Esophagus squamous epithelium (tissue), 4 donors: ENCODE data around the gene CLMP.

Experiments used
- POLR2A ChIP-seq, 4 donors: fragments of 450-650 bp; IDR thresholded peaks; one replicate each; pipeline ENCODE4 v1.6.1; 2017; ENCODE audit warnings: antibody characterized with exemption in 4 of 4, mild to moderate bottlenecking in 4 of 4, moderate library complexity in 3 of 4
- TF ChIP-seq, protein P1 (sequence below), 6 experiments: fragments of 450-650 bp in 4 of 6; fragments of 200-600 bp in 2 of 6; sonication (generic) in 2 of 6; IDR thresholded peaks; one replicate each; pipeline ENCODE4 v1.5.1; 2016 to 2019; ENCODE audit warnings: antibody characterized with exemption in 6 of 6, mild to moderate bottlenecking in 4 of 6, moderate library complexity in 4 of 6

DNA sequence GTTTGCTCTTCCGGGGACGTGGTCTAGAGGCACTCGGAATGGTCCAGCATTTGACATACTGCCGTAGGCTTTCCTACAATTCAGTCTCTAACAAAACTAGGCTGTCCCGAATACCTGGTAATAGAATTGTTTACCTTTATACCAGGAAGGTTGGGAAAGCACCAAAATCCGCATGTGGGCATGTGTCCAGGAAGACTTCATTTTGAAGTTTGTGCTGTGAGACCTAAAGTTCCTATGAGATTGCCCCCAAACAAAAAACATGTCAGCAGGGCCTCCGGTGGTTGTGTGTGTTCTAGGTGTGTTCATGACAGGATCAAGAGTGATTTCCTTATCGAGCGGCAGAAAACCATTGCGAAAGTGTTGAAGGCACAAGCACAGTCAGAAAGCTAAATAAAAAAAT is 159.2 kb downstream of the CLMP start:
- no peak for TF ChIP-seq POLR2A (IDR thresholded peaks at IDR 0.05)
- TF ChIP-seq, protein P1, sequence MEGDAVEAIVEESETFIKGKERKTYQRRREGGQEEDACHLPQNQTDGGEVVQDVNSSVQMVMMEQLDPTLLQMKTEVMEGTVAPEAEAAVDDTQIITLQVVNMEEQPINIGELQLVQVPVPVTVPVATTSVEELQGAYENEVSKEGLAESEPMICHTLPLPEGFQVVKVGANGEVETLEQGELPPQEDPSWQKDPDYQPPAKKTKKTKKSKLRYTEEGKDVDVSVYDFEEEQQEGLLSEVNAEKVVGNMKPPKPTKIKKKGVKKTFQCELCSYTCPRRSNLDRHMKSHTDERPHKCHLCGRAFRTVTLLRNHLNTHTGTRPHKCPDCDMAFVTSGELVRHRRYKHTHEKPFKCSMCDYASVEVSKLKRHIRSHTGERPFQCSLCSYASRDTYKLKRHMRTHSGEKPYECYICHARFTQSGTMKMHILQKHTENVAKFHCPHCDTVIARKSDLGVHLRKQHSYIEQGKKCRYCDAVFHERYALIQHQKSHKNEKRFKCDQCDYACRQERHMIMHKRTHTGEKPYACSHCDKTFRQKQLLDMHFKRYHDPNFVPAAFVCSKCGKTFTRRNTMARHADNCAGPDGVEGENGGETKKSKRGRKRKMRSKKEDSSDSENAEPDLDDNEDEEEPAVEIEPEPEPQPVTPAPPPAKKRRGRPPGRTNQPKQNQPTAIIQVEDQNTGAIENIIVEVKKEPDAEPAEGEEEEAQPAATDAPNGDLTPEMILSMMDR (IDR thresholded peaks at IDR 0.05): no peak
